Activated T-helper 1 cell treated with anti-CD3 and anti-CD28 coated beads, Interleukin-12 subunit alpha, Interleukin-12 subunit beta, Interleukin-2, Interleukin-4 antibody, amounts not matched to agents 30 ng/mL and 10 ng/mL and 1 ng/mL, durations not matched to agents 14 hours and 24 hours and 36 hours (primary cell): Measurements from ENCODE around the gene SAV1. TPM values are rescaled to one million over a fixed set of nuclear protein-coding genes. Genes with fewer than 3 reads are reported as not detected.
"Not testable (repeated sequence)": the region's sequence is repeated elsewhere in the genome, so short reads cannot be mapped to it uniquely, and the experiment has no call there.

Experiments
- DNase-seq: peaks from one replicate; pipeline ENCODE4 v3.0.0; 2021; ENCODE audit warnings: low spot score
- H3K27ac Mint-ChIP-seq: one replicate; pipeline ENCODE4 v1.8.0; 2021; ENCODE audit warnings: mild to moderate bottlenecking, mixed read lengths
- H3K27me3 Mint-ChIP-seq: one replicate; pipeline ENCODE4 v1.8.0; 2022; ENCODE audit warnings: mild to moderate bottlenecking, moderate library complexity, mixed read lengths; ENCODE audit not compliant: insufficient read depth
- H3K36me3 Mint-ChIP-seq: one replicate; pipeline ENCODE4 v1.8.0; 2021; ENCODE audit warnings: low read depth, mixed read lengths
- H3K4me1 Mint-ChIP-seq: one replicate; pipeline ENCODE4 v1.8.0; 2021; ENCODE audit warnings: low read depth, mixed read lengths
- H3K4me3 Mint-ChIP-seq: one replicate; pipeline ENCODE4 v1.8.0; 2021; ENCODE audit warnings: mild to moderate bottlenecking, moderate library complexity, mixed read lengths
- H3K9me3 Mint-ChIP-seq: one replicate; pipeline ENCODE4 v1.8.0; 2021; ENCODE audit warnings: mixed read lengths
- intact Hi-C: fragments of 100-400 bp; cut with micrococcal nuclease; formaldehyde crosslinking; loops from one replicate; pipeline ENCODE4 v1.15.1; 2024
- total RNA-seq: library from RNA; stranded (reverse); gene quantifications from 2 replicates; pipeline ENCODE4 v1.2.3, GENCODE V29; 2022

SAV1 gene
- total RNA-seq, 1 donor from 2014 or later: 12.3 TPM

DNA sequence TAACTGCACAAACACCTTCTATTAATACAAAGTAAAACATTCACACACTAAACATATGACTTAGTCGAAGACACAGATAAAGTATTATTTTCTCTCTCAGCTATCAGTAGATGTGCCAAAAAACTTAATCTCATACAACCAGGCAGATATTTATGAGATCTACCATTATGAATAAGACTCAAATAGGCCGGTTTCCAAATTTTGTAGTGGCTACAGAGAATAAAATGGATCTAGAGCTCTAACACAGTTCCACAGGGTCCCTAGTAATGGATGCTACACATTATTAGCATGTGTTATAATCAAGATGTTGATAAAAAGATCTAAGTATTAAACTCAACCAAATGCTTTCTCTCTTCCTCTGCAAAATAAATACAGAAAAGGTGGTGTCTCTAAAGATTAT, 10.4 kb downstream of the SAV1 start:
- H3K4me1 Mint-ChIP-seq: no peaks in the 10 kb centered on the region
- H3K36me3 Mint-ChIP-seq: no peaks in the 10 kb centered on the region
- DNase-seq: no peak
- intact Hi-C loops: no loop called here
- H3K27me3 Mint-ChIP-seq: no peaks in the 10 kb centered on the region
- no peak overlapping the region for H3K27ac Mint-ChIP-seq
- no peak overlapping the region for H3K4me3 Mint-ChIP-seq
- H3K9me3 Mint-ChIP-seq: no peaks in the 10 kb centered on the region

DNA sequence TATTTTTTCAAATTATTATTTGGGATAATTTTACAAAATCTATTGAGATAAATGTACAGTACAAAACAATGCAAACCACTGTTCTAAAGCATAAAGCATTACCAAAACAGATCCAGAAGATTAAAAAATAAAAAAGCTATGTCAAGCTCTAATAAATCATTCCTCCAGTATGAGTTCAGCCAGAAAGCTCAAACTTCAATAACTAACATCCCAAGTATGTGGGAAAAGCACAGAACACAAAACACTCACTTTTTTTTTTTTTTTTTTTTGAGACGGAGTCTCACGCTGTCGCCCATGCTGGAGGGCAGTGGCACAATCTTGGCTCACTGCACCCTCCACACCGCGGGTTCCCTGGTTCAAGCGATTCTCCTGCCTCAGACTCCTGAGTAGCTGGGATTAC, 11.3 kb downstream of the SAV1 start:
- Mint-ChIP-seq H3K27me3 (no peaks in the 10 kb centered on the region), H3K27ac (no peak overlapping the region), H3K4me1 (no peaks in the 10 kb centered on the region), H3K4me3 (no peak overlapping the region), H3K9me3 (no peaks in the 10 kb centered on the region), H3K36me3 (peaks cover 1% of the 10 kb centered on the region)
- intact Hi-C loops: no loop called here
- no peak for DNase-seq

DNA sequence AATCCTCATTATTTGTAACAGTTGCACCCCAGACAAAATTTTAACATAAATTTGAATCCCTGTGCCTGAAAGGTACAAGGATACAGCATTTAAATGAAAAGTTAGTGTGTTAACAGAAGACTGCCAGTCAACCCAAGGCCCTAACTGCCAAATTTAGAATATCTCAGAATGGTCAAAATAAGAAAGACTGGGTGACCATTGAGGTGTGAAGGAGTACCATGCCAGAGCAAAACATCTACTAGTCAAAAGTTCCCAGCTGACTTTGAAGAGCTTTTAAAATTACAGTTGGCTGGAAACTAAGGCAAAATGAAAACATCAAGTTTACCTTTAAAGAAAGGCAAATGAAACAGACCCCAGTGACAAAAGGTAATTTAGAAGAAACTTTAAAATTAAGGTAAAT, 18.4 kb downstream of the SAV1 start:
- Mint-ChIP-seq H3K4me1 (no peaks in the 10 kb centered on the region), H3K36me3 (peaks cover 1% of the 10 kb centered on the region), H3K4me3 (no peak overlapping the region), H3K27ac (no peak overlapping the region), H3K27me3 (no peaks in the 10 kb centered on the region), H3K9me3 (no peaks in the 10 kb centered on the region)
- no peak for DNase-seq
- intact Hi-C loops: no loop called here

DNA sequence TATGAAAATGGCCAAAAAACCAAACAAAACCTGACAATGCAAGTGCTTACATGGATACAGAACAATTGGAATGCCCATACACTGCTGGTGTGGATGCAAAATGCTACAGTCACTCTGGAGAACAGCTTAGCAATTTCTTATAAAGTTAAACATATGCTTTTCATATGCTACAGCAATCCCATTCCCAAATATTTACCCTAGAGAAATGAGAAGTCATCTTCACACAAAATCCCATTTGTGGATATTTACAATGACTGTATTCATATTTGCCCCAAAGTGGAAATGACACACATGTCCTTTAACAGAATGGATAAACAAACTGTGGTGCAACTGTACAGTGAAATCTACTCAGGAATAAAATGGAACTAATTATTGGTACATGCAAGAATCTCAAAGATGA, 20.4 kb downstream of the SAV1 start:
- Mint-ChIP-seq H3K4me1 (no peaks in the 10 kb centered on the region), H3K9me3 (no peaks in the 10 kb centered on the region), H3K27me3 (no peaks in the 10 kb centered on the region), H3K4me3 (no peak overlapping the region), H3K27ac (no peak overlapping the region), H3K36me3 (peaks cover 3% of the 10 kb centered on the region)
- DNase-seq: no peak
- intact Hi-C loops: no loop called here

DNA sequence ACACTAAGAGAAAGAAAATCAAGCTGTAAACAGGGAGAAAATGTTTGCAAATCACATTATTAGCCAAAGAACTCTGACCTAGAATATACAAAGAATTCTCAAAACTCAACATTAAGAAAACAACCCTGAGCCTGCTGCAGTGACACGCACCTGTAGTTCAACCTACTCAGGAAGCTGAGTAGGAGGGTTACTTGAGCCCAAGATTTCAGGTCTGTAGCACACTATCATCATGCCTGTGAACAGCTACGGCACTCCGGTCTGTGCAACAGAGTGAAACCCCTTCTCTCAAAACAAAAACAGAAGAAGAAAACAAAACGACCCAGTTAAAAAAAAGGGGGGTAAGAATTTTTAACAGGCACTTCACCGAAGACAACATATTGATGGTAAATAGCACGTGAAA, 20.8 kb downstream of the SAV1 start:
- H3K27ac Mint-ChIP-seq: no peak overlapping the region
- no peak overlapping the region for H3K4me3 Mint-ChIP-seq
- intact Hi-C loops: no loop called here
- H3K4me1 Mint-ChIP-seq: no peaks in the 10 kb centered on the region
- no peaks in the 10 kb centered on the region for H3K27me3 Mint-ChIP-seq
- H3K9me3 Mint-ChIP-seq: no peaks in the 10 kb centered on the region
- DNase-seq: no peak
- peaks cover 3% of the 10 kb centered on the region for H3K36me3 Mint-ChIP-seq

DNA sequence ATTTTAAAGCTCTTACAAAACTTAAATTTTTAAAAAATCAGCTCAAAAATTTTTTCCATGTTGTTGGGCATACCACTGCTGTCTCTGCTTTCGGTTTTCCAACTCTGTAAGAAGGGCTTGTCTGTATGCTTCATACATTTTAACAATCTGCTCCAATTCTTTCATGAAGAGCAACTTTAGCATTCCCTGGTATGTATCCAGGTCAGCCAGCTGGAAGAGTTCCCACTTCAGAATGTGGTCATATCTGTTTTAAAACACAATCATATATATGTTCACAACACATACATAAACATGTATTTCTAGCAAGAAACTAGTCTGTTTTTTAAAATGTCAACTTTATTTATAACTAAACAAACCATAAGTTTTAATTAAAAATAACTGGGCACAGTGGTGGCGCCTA, 33.0 kb downstream of the SAV1 start:
- intact Hi-C loops: no loop called here
- DNase-seq: no peak
- H3K4me1 Mint-ChIP-seq: no peaks in the 10 kb centered on the region
- no peaks in the 10 kb centered on the region for H3K36me3 Mint-ChIP-seq
- no peaks in the 10 kb centered on the region for H3K27me3 Mint-ChIP-seq
- no peak overlapping the region for H3K4me3 Mint-ChIP-seq
- no peak overlapping the region for H3K27ac Mint-ChIP-seq
- H3K9me3 Mint-ChIP-seq: no peaks in the 10 kb centered on the region

DNA sequence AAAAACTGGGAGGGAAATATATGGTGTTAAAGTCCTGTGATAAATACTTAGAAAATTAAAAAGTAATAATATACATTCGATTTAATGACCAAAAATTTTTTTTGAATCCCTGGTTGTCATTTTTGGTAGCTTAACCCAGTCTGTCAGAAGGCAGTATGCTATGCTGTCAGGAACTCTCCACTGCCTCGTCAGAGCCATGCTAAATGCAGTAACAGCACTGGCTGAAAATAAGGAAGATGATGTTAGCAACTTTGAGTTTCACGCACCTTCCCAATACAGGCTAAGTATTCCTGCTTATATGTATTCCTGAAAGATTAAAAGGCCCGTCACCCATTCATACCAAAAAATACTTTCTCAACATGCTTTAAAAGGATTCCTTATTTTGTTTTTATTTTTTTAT, 34.2 kb downstream of the SAV1 start:
- intact Hi-C loops: no loop called here
- H3K27ac Mint-ChIP-seq: no peak overlapping the region

DNA sequence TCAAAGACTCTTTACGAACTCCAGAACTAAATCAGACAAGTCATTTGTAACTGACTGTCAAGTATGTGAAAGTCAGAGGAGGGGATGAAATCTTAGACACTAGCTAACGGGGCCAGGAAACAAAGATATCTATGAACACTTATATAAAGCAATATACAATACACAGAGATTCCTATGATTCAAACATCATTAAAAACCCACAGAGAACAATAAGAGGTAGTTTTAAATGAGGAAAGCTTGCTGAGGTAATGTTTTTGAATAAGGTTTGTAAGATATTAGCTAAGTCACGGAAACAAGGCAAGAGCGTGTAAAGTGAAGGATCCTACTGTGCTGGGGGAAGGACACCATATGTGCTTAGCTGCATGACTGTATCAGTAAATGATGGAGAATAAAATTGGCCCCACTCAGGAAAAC, 36.7 kb downstream of the SAV1 start:
- H3K4me1 Mint-ChIP-seq: no peaks in the 10 kb centered on the region
- intact Hi-C loops: no loop called here
- no peaks in the 10 kb centered on the region for H3K27me3 Mint-ChIP-seq
- H3K27ac Mint-ChIP-seq: no peak overlapping the region
- no peaks in the 10 kb centered on the region for H3K36me3 Mint-ChIP-seq
- no peak for DNase-seq
- H3K4me3 Mint-ChIP-seq: no peak overlapping the region
- no peaks in the 10 kb centered on the region for H3K9me3 Mint-ChIP-seq

More for the DNA sequence above, 34.2 kb downstream of the SAV1 start:
- Mint-ChIP-seq H3K36me3 (no peaks in the 10 kb centered on the region), H3K9me3 (no peaks in the 10 kb centered on the region), H3K4me1 (no peaks in the 10 kb centered on the region), H3K27me3 (no peaks in the 10 kb centered on the region), H3K4me3 (no peak overlapping the region)
- no peak for DNase-seq

DNA sequence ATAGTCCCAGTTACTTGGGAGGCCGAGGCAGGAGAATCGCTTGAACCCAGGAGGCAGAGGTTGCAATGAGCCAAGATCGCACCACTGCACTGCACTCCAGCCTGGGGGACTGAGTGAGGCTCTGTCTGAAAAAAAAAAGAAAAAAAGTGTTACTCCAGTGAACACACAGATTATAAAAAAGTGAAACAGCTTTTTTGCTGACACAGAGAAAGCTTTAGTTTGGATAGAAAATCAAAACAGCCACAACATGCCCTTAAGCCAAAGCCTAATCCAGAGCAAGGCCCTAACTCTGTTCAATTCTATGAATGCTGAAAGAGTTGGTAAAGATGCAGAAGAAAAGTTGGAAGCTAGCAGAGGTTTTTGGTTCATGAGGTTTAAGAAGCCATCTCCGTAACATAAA, 43.2 kb downstream of the SAV1 start:
- not testable (repeated sequence) for DNase-seq

DNA sequence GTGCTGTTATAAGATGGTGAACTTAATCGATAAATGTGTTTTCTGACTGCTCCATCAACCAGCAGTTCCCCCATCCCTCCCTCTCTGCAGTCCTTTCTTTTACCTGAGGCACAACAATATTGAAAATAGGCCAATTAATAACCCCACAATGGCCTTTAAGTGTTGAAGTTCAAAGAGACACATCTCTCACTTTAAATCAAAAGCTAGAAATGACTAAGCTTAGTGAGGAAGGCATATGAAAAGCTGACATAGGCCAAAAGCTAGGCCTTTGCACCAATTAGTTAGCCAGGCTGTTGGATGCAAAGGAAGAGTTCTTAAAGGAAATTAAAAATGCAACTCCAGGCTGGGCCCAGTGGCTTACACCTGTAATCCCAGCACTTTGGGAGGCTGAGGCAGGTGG, 43.7 kb downstream of the SAV1 start:
- Mint-ChIP-seq H3K4me1 (no peaks in the 10 kb centered on the region), H3K4me3 (no peak overlapping the region), H3K9me3 (no peaks in the 10 kb centered on the region), H3K36me3 (no peaks in the 10 kb centered on the region), H3K27ac (no peak overlapping the region), H3K27me3 (no peaks in the 10 kb centered on the region)
- DNase-seq: no peak
- intact Hi-C loops: no loop called here

More for the DNA sequence above, 43.2 kb downstream of the SAV1 start:
- H3K27me3 Mint-ChIP-seq, H3K4me1 Mint-ChIP-seq, intact Hi-C loops, H3K36me3 Mint-ChIP-seq, H3K27ac Mint-ChIP-seq, H3K4me3 Mint-ChIP-seq, H3K9me3 Mint-ChIP-seq: not testable (repeated sequence)

DNA sequence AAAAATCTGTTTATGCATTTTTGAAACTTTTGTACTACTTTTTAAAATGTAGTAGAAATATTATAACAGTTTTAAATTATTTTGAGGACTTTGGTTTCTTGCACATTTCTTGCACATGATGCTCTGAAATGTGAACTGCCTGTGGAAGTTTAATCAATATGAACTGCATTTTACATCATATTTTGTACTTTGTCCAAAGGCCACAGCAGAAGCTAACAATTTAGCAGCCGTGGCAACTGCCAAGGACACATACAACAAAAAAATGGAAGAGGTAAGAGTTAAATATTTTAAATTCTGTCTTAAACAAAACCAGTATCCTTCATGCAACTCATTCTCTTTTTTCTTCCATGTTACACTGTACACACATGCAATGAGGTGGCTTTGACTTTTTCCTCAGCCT, 45.1 kb downstream of the SAV1 start:
- H3K36me3 Mint-ChIP-seq: no peaks in the 10 kb centered on the region
- H3K4me1 Mint-ChIP-seq: no peaks in the 10 kb centered on the region
- H3K27me3 Mint-ChIP-seq: no peaks in the 10 kb centered on the region
- no peak overlapping the region for H3K27ac Mint-ChIP-seq
- DNase-seq: no peak
- intact Hi-C loops: no loop called here
- H3K4me3 Mint-ChIP-seq: no peak overlapping the region
- H3K9me3 Mint-ChIP-seq: no peaks in the 10 kb centered on the region

DNA sequence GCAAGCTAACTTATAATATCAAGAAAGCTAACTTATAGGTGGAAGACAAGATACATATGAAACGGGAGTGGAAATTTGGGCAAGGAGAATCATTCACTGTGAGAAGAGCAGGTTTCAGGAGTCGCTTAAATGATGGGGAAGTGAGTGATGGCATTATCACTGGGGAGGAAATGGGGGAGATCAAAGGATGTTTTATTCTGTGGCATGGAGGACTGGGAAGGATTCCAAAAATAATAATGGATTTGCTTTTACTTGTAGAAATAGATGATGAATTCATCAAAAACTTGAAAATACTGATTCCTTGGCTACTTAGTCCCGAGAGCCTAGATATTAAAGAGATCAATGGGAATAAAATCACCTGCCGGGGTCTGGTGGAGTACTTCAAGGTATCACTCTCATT, 47.8 kb downstream of the SAV1 start:
- intact Hi-C loops: no loop called here
- Mint-ChIP-seq H3K4me3 (no peak overlapping the region), H3K4me1 (no peaks in the 10 kb centered on the region), H3K27ac (no peak overlapping the region), H3K27me3 (no peaks in the 10 kb centered on the region), H3K36me3 (no peaks in the 10 kb centered on the region), H3K9me3 (no peaks in the 10 kb centered on the region)
- DNase-seq: no peak

DNA sequence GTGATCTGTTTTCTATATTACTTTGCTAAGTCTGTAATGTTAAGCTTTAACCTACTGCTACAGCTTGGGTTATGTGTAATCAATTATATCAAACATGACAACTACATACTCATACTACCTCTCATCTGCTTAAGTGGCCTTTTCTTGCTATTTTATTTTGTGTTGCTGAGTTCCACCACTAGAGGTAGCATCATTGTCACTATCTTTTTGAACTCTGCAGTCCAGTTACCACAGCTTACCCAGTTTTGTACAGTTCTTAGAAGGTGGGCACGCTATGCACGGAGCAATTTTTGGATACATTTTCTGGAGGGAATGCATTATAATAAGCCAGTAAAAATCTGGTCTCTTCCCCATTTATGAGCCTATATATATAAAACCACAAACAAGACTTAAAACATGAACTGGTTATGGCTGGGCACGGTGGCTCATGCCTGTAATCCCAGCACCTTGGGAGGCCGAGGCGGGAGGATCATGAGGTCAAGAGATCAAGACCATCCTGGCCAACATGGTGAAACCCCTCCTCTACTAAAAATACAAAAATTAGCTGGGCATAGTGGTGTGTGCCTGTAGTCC, 48.5 kb downstream of the SAV1 start:
- Mint-ChIP-seq H3K9me3 (no peaks in the 10 kb centered on the region), H3K4me3 (no peak overlapping the region), H3K36me3 (no peaks in the 10 kb centered on the region), H3K27ac (no peak overlapping the region), H3K27me3 (no peaks in the 10 kb centered on the region), H3K4me1 (no peaks in the 10 kb centered on the region)
- no peak for DNase-seq
- intact Hi-C loops: loop anchor here (1.0 kb wide), 3 partner anchors 154 to 241 kb away; no protein-coding TSS in a partner anchor

DNA sequence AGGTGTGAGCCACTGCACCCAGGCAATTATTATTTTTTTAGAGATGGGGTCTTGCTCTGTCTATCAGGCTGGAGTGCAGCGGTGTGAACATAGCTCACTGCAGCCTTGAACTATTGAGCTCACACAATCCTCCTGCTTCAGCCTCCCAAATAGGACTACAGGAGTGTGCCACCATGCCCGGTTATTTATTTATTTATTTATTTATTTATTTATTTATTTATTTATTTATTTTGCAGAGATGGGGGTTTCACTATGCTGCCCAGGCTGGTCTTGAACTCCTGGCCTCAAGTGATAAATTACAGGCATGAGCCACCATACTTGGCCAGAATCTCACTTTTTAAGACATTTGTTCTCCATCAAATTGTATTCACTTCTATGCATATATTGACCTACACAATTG, 51.8 kb downstream of the SAV1 start:
- no peaks in the 10 kb centered on the region for H3K36me3 Mint-ChIP-seq
- no peaks in the 10 kb centered on the region for H3K4me1 Mint-ChIP-seq
- DNase-seq: no peak
- peaks cover 5% of the 10 kb centered on the region for H3K27me3 Mint-ChIP-seq
- intact Hi-C loops: no loop called here
- no peak overlapping the region for H3K27ac Mint-ChIP-seq
- no peak overlapping the region for H3K4me3 Mint-ChIP-seq
- no peaks in the 10 kb centered on the region for H3K9me3 Mint-ChIP-seq
